Activated naive CD4-positive, alpha-beta T cell treated with anti-CD3 and anti-CD28 coated beads, Interleukin-2, amount 10 ng/mL, durations not matched to agents 7 days and 5 days (primary cell): Measurements from ENCODE around the gene TRIM44.
"Not testable (repeated sequence)": the region's sequence is repeated elsewhere in the genome, so short reads cannot be mapped to it uniquely, and the experiment has no call there.

Experiments
- CTCF ChIA-PET: fragments of 350-600 bp; sonication (Branson Sonifier 250); formaldehyde crosslinking; loops from one replicate; lab custom pipeline; 2021; ENCODE audit warnings: antibody characterized with exemption; lab: Charles Lee
- DNase-seq: peaks from one replicate; pipeline ENCODE4 v3.0.0-alpha.2; 2020
- H3K27ac Mint-ChIP-seq: one replicate; pipeline ENCODE4 v1.8.0; 2021; ENCODE audit warnings: mild to moderate bottlenecking, moderate library complexity, mixed read lengths
- H3K27me3 Mint-ChIP-seq: one replicate; pipeline ENCODE4 v1.8.0; 2021; ENCODE audit warnings: mild to moderate bottlenecking, mixed read lengths
- H3K36me3 Mint-ChIP-seq: one replicate; pipeline ENCODE4 v1.8.0; 2021; ENCODE audit warnings: mixed read lengths
- H3K4me1 Mint-ChIP-seq: one replicate; pipeline ENCODE4 v1.8.0; 2021; ENCODE audit warnings: mixed read lengths
- H3K4me3 Mint-ChIP-seq: one replicate; pipeline ENCODE4 v1.8.0; 2021; ENCODE audit warnings: mild to moderate bottlenecking, moderate library complexity, mixed read lengths
- H3K9me3 Mint-ChIP-seq: one replicate; pipeline ENCODE4 v1.8.0; 2021; ENCODE audit warnings: mixed read lengths

Gene TRIM44

DNA sequence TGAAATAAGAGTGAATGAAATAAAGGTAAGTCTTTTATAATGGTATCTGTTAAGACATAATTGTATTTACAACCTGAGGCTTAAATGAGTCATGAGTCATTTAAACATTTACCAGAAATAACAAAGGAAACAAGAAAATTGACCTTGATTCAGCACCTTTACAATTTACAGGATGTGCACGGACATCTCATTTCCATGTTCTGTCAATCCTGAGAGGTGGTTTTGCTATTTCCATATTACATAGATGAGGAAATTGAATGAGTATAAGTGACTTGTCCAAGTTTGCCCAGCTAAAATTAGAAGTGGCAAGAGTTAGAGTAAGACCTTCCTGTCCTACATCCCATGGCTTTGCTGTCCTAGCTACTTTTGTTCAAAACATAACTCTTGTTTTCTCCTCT is 89.1 kb downstream of the TRIM44 start:
- no peak overlapping the region for H3K27ac Mint-ChIP-seq
- peaks cover 5% of the 10 kb centered on the region for H3K9me3 Mint-ChIP-seq
- no peak for DNase-seq
- no peaks in the 10 kb centered on the region for H3K4me1 Mint-ChIP-seq
- no peaks in the 10 kb centered on the region for H3K27me3 Mint-ChIP-seq
- H3K36me3 Mint-ChIP-seq: peaks cover 3% of the 10 kb centered on the region
- no peak overlapping the region for H3K4me3 Mint-ChIP-seq
- CTCF ChIA-PET: no interaction called here

DNA sequence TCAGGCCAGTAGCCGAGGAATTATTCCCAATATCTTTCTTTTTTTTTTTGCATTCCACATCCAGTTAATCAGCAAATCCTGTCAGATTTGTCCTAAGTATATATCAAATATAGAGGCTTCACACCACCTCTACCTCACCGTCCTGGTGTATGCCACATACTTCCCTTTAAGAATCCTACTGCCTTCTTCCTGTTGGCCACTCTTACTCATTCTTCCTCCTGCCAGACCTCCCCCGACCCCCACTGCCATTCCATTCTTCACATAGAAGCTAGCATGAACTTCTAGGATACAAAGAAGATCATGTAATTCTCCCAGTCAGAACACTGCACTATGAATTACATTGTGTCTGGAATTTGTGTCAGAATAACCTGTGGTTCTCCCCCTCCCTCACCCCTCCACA is 89.5 kb downstream of the TRIM44 start:
- peaks cover 3% of the 10 kb centered on the region for H3K36me3 Mint-ChIP-seq
- H3K9me3 Mint-ChIP-seq: peaks cover 7% of the 10 kb centered on the region
- H3K4me3 Mint-ChIP-seq: no peak overlapping the region
- CTCF ChIA-PET: no interaction called here
- no peaks in the 10 kb centered on the region for H3K27me3 Mint-ChIP-seq
- H3K27ac Mint-ChIP-seq: no peak overlapping the region
- no peak for DNase-seq
- H3K4me1 Mint-ChIP-seq: no peaks in the 10 kb centered on the region

DNA sequence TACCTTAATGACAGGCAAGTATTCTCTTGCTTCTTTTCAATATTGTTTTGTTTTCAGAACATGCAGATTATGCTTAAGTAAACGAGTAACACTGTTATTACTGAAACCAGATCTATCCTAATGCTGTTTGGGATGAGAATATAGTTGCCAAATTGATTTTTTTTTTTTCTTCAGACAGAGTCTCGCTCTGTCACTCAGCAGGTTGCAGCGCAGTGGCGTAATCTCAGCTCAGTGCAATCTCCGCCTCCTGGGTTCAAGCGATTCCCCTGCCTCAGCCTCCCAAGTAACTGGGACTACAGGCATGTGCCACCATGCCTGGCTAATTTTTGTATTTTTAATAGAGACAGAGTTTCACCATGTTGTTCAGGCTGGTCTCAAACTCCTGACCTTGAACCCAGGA is 91.0 kb downstream of the TRIM44 start:
- H3K27ac Mint-ChIP-seq, H3K27me3 Mint-ChIP-seq, CTCF ChIA-PET, H3K36me3 Mint-ChIP-seq, H3K4me1 Mint-ChIP-seq, H3K4me3 Mint-ChIP-seq, DNase-seq: not testable (repeated sequence)
- H3K9me3 Mint-ChIP-seq: peaks cover 13% of the 10 kb centered on the region

DNA sequence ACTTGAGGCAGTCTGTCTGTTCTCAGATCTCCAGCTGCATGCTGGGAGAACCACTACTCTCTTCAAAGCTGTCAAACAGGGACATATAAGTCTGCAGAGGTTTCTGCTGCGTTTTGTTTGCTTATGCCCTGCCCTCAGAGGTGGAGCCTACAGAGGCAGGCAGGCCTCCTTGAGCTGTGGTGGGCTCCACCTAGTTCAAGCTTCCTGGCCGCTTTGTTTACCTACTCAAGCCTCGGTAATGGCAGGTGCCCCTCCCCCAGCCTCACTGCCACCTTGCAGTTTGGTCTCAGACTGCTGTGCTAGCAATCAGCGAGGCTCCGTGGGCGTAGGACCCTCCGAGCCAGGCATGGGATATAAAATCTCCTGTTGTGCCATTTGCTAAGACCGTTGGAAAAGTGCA is 97.4 kb downstream of the TRIM44 start:
- H3K27ac Mint-ChIP-seq, H3K36me3 Mint-ChIP-seq, CTCF ChIA-PET, H3K4me1 Mint-ChIP-seq, H3K27me3 Mint-ChIP-seq, H3K4me3 Mint-ChIP-seq, DNase-seq: not testable (repeated sequence)
- H3K9me3 Mint-ChIP-seq: peaks cover 11% of the 10 kb centered on the region

DNA sequence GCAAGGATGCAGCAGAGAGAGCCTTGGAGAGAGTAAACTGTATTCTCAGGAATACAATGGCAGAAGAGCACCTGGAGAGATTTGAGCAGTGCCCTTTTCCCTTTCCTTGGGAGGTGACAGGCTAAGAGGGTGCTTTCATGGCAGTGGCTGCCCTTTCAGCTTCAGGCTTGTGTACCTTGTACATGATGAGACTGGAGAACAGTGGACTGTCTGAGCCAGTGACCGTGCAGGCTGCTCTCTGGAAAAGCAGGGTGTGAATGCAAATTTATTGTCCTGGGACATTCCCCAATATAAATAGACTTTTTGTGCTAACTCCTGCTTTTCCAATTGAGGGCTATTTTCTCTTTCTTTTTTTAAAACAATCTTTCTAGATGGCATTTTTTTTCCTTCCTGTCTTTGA is 99.3 kb downstream of the TRIM44 start:
- no peaks in the 10 kb centered on the region for H3K27me3 Mint-ChIP-seq
- no peaks in the 10 kb centered on the region for H3K36me3 Mint-ChIP-seq
- H3K4me3 Mint-ChIP-seq: no peak overlapping the region
- peaks cover 6% of the 10 kb centered on the region for H3K4me1 Mint-ChIP-seq
- H3K27ac Mint-ChIP-seq: no peak overlapping the region
- no peak for DNase-seq
- H3K9me3 Mint-ChIP-seq: peaks cover 9% of the 10 kb centered on the region
- CTCF ChIA-PET: interaction anchor here (1.3 kb wide), 1 partner anchor 60 kb away, joined by 3 read pairs; no protein-coding TSS in a partner anchor

DNA sequence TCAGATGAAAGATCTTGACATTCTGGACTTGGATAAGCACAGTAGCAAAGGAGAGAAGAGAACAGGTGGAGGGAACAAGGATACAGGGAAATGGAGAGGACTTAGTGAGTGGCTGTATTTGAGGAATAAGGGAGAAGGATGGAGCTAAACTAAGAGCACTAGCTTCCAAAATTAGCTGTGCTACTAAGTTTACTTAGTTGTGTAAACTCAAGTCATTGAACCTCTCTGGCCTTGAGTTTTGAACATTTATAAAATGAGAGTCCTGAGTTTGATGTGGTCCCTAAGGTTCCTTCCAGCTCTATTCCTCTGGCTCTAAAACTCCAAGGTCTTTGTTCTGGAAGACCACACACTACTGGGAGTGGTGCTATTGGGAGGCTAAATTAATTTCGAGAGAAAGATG is 100.7 kb downstream of the TRIM44 start:
- Mint-ChIP-seq H3K9me3 (no peaks in the 10 kb centered on the region), H3K4me3 (no peak overlapping the region), H3K36me3 (no peaks in the 10 kb centered on the region), H3K4me1 (peaks cover 6% of the 10 kb centered on the region), H3K27ac (no peak overlapping the region), H3K27me3 (no peaks in the 10 kb centered on the region)
- DNase-seq: no peak
- CTCF ChIA-PET: interaction anchor here (1.3 kb wide), 1 partner anchor 59 kb away, joined by 3 read pairs; no protein-coding TSS in a partner anchor

DNA sequence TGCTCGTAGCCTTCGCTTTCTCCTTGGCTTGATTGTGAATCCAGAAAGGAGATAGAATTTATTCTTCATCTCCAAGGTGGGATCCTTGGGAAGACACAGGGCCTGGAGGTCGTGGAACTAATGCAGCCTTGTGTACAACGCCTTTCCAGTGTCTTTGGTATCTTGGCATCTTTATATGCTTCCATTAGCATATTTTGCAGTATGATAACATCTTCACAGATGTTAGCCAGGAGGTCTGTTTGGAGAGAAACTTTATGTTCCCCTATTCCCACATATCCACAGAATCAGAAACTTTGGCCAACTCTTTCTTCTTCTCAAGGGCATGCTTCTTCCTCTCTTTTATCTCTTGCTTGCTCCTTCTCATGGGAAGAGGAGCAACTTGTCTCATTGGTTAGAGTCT is 101.2 kb downstream of the TRIM44 start:
- H3K4me3 Mint-ChIP-seq: no peak overlapping the region
- H3K27ac Mint-ChIP-seq: no peak overlapping the region
- no peaks in the 10 kb centered on the region for H3K36me3 Mint-ChIP-seq
- H3K27me3 Mint-ChIP-seq: no peaks in the 10 kb centered on the region
- no peaks in the 10 kb centered on the region for H3K9me3 Mint-ChIP-seq
- peaks cover 6% of the 10 kb centered on the region for H3K4me1 Mint-ChIP-seq
- no peak for DNase-seq
- CTCF ChIA-PET: no interaction called here

DNA sequence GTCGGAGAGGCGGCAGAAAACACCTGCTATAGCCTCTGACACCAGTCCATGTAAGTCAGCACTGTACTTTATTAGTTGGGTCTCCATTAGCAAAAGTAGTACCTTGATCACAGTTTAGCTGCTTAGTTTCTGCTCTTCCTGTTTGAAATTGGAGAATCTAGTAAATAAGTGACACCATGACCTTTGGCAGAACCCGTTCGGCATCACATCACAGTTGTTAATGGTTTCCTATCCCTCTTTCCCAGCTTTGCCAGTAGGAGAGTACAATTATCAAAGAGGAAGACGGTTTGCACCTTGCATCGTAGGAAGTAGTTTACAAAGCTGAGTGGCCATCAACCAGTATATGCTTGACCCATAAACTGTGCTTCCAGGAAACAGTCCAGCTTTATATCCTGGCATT is 101.8 kb downstream of the TRIM44 start:
- no peaks in the 10 kb centered on the region for H3K9me3 Mint-ChIP-seq
- no peak overlapping the region for H3K4me3 Mint-ChIP-seq
- H3K4me1 Mint-ChIP-seq: peaks cover 6% of the 10 kb centered on the region
- H3K36me3 Mint-ChIP-seq: no peaks in the 10 kb centered on the region
- H3K27me3 Mint-ChIP-seq: no peaks in the 10 kb centered on the region
- no peak for DNase-seq
- no peak overlapping the region for H3K27ac Mint-ChIP-seq
- CTCF ChIA-PET: no interaction called here

DNA sequence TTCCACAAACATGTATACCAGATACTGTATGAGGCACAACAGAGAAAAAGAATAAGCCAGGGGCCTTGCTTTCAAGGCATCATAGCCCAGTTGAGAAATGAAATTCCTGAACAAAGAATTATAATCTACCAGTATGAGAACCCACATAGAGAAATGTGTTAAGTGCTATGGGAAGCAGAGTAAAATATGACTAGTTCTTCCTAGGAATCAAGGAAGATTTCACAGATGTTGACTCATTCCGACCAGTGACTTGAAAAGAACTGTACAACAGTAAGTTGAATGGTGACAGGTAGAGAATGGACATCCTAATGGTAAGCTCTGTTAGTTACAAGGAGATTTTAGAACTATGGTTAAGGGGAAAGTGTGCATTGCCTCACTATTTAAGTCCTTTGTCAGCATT is 102.6 kb downstream of the TRIM44 start:
- no peaks in the 10 kb centered on the region for H3K9me3 Mint-ChIP-seq
- CTCF ChIA-PET: no interaction called here
- no peak overlapping the region for H3K27ac Mint-ChIP-seq
- H3K36me3 Mint-ChIP-seq: no peaks in the 10 kb centered on the region
- peaks cover 4% of the 10 kb centered on the region for H3K4me1 Mint-ChIP-seq
- H3K4me3 Mint-ChIP-seq: no peak overlapping the region
- H3K27me3 Mint-ChIP-seq: no peaks in the 10 kb centered on the region
- no peak for DNase-seq

DNA sequence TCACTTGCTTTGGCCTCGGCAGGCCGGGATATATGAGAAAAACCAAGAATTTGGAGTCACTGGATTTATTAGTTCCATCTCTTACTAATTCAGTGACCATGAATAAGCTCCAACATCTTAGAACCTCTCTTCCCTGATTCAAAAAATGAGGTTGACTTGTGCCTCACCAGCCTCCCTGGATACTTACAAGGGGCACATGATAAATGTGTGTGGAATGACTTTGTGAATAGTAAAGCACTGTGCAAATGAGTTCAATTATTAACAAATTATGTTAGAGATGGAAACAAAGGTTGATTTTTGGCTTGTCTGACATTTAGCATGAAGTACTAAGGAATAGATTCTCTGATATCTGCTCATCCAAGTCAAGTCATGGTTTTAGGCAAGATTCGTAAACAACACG is 104.1 kb downstream of the TRIM44 start:
- H3K36me3 Mint-ChIP-seq: peaks cover 5% of the 10 kb centered on the region
- CTCF ChIA-PET: no interaction called here

DNA sequence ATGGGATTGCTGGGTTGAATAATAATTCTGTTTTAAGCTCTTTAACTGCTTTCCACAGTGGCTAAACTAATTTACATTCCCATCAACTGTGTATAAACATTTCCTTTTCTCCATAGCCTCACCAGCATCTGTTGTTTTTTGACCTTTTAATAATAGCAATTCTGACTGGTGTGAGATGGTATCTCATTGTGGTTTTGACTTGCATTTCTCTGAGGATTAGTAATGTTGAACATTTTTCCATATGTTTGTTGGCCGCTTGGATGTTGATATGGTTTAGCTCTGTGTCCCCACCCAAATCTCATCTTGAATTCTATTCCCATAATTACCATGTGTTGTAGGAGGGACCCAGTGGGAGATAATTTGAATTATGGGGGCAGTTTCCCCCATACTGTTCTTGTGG is 107.8 kb downstream of the TRIM44 start:
- H3K4me1 Mint-ChIP-seq, H3K27ac Mint-ChIP-seq, CTCF ChIA-PET, DNase-seq, H3K27me3 Mint-ChIP-seq, H3K4me3 Mint-ChIP-seq: not testable (repeated sequence)
- peaks cover 20% of the 10 kb centered on the region for H3K9me3 Mint-ChIP-seq
- peaks cover 12% of the 10 kb centered on the region for H3K36me3 Mint-ChIP-seq

More for the DNA sequence above, 104.1 kb downstream of the TRIM44 start:
- H3K9me3 Mint-ChIP-seq: peaks cover 8% of the 10 kb centered on the region
- H3K4me1 Mint-ChIP-seq: peaks cover 4% of the 10 kb centered on the region
- DNase-seq: no peak
- no peak overlapping the region for H3K4me3 Mint-ChIP-seq
- H3K27me3 Mint-ChIP-seq: no peaks in the 10 kb centered on the region
- no peak overlapping the region for H3K27ac Mint-ChIP-seq

DNA sequence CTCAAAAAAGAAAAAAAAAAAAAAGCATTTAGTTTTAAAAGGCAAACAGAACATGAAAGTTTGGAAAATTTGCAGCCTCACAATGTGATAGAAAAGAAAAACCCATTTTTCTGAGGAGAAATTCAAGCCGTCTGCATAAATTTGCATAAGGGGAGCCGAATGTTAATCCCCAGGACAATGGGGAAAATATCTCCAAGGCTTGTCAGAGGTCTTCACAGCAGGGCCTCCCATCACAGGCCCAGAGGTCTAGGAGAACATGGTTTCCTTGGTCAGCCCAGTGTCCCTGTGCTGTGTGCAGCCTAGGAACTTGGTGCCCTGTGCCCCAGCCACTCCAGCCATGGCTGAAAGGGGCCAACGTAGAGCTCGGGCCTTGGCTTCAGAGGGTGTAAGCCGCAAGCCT is 109.1 kb downstream of the TRIM44 start:
- DNase-seq: no peak
- Mint-ChIP-seq H3K27ac (no peak overlapping the region), H3K4me3 (no peak overlapping the region), H3K36me3 (peaks cover 12% of the 10 kb centered on the region), H3K9me3 (peaks cover 26% of the 10 kb centered on the region), H3K4me1 (no peaks in the 10 kb centered on the region), H3K27me3 (no peaks in the 10 kb centered on the region)
- CTCF ChIA-PET: no interaction called here

DNA sequence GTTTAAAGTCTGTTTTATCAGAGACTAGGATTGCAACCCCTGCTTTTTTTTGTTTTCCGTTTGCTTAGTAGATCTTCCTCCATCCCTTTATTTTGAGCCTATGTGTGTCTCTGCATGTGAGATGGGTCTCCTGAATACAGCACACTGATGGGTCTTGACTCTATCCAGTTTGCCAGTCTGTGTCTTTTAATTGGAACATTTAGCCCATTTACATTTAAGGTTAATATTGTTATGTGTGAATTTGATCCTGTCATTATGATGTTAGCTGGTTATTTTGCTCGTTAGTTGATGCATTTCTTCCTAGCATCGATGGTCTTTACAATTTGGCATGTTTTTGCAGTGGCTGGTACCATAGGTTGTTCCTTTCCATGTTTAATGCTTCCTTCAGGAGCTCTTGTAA is 114.7 kb downstream of the TRIM44 start:
- DNase-seq, H3K27me3 Mint-ChIP-seq, H3K4me3 Mint-ChIP-seq, H3K27ac Mint-ChIP-seq, H3K4me1 Mint-ChIP-seq, CTCF ChIA-PET, H3K36me3 Mint-ChIP-seq: not testable (repeated sequence)
- peaks cover 23% of the 10 kb centered on the region for H3K9me3 Mint-ChIP-seq

DNA sequence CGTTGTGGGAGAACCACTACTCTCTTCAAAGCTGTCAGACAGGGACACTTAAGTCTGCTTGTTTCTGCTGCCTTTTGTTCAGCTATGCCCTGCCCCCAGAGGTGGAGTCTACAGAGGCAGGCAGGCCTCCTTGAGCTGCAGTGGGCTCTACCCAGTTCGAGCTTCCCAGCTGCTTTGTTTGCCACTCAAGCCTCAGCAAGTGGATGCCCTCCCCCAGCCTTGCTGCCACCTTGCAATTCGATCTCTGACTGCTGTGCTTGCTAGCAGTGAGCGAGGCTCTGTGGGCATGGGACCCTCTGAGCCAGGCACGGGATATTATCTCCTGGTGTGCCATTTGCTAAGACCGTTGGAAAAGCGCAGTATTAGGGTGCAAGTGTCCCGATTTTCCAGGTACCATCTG is 116.4 kb downstream of the TRIM44 start:
- H3K4me3 Mint-ChIP-seq, H3K27ac Mint-ChIP-seq, H3K36me3 Mint-ChIP-seq, H3K4me1 Mint-ChIP-seq, H3K27me3 Mint-ChIP-seq, CTCF ChIA-PET, DNase-seq: not testable (repeated sequence)
- peaks cover 18% of the 10 kb centered on the region for H3K9me3 Mint-ChIP-seq

DNA sequence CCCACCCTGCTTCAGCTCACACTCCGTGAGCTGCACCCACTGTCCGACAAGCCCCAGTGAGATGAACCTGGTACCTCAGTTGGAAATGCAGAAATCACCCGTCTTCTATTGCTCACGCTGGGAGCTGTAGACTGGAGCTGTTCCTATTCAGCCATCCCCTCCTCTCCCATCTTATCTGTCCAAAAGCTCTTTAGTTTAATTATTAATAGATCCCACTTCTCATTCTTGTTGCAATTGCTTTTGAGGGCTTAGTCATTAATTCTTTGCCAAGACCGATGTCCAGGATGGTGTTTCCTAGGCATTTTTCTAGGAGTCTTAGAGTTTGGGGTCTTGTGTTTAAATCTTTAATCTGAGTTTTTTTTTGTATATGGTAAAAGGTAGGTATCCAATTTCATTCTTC is 116.8 kb downstream of the TRIM44 start:
- no peak for DNase-seq
- Mint-ChIP-seq H3K27ac (no peak overlapping the region), H3K4me1 (peaks cover 5% of the 10 kb centered on the region), H3K4me3 (no peak overlapping the region), H3K9me3 (peaks cover 18% of the 10 kb centered on the region), H3K27me3 (no peaks in the 10 kb centered on the region), H3K36me3 (no peaks in the 10 kb centered on the region)
- CTCF ChIA-PET: no interaction called here
